HG03108 (cell line): ENCODE data around the gene LSM14A.
"Not testable (repeated sequence)": the region's sequence is repeated elsewhere in the genome, so short reads cannot be mapped to it uniquely, and the experiment has no call there.

Source experiments
- ATAC-seq: cut with Tn5 transposase; IDR thresholded peaks from one replicate; pipeline ENCODE4 v1.9.1; 2021; ENCODE audit warnings: moderate library complexity; ENCODE audit not compliant: unreplicated experiment

The LSM14A gene

DNA sequence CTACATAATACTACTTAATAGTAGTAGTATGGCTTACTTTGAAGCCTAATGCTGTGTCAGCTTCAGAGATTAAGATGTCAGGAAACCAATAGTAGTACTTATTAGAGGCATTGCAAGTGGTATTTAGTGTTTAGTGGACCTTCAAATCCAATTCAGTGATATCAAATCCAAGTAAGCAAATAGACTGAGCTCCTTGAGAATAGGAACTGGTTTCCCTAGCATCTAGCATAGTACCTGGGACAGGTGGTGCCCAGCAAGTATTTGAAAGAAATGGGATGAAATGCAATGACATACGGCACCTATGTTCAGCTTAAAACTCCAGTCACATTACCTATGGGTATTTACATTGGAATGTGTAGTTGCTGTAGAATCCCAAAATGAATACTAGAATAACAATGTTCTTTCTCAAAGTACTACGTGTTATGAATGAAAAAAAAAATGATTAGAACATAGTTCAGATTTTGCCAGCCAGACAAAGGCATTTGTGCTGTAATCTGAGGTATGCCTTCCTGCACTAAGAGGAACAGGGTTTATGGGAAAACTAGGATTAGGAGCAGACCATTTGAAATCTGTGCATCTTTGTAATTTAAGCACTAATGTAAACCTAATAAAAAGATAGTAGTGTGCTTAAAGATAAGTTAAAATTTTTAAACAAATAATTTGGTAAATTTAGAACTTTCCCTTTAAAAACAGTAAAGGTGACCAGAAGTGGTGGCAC lies 17.1 kb downstream of the LSM14A start:
- ATAC-seq: no peak

DNA sequence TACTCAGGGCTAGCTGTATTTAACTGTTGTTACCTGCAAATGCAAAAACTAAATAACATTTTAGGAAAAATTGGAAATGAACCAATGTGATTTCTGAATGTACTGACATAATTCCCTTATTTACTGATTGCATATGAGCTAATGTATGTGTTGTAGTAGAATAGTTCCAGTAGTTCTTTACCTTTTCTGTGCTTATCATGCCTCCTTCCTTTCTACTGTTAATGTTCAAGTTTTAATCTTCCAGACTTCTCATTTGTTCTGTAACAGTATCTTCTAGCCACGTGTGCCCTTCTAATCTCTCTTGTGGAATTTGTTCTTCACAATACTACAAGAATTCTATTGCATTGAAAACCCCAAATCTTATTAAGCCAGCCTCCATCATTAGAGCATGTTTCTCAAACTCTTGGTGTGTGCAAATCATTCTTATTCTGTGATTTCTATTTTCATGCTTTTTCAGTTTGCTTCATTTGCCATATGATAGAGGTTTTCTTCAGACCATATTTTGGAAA lies 17.7 kb downstream of the LSM14A start:
- no peak for ATAC-seq

DNA sequence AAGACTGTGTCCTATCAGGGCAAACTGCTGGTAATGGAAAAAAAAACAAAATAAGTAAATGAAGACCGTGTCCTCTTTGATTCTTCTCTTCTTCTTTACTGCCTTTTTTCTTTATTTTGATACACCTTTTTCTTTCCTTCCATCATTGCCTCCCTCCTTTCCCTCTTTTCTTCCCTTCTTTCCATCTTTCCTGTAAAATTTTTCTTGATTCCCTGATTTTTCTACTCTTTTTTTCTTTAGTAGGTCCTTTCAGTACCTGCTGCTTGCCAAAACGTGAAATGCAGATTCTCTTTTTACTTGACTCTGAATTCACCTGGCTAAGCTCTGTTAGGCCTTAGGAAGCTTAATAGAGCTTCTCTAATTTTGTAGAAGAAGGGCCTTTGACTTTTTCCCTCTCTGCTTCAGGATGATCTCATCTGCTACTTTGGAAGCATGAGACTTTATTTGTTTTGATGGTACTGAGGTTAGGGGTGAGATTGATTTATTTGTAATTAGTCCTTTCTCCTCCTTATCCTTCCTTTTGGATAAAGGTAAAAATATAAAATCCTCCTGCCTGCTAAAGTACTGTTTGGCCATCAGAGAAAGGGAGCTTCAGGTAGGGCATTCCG lies 19.2 kb downstream of the LSM14A start:
- ATAC-seq: no peak

DNA sequence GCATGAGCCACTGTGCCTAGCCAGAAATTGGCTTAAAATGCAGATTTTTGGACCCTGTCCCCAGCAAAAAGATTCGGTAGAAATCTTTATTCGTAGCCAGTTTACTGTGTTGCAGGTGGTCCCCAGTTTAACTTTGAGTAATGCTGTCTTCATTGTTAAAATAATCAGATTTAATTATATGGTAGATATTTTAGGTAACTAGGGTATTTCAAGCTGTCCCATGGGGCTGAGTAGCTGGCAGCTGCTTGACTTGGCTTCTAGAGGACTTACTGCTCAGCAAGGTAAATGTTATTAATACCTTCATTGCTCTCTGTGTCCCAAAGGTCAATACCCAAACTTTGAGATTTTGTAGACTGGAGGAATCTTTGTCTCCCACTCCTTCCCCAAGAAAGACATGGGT lies 21.1 kb downstream of the LSM14A start:
- ATAC-seq: no peak

DNA sequence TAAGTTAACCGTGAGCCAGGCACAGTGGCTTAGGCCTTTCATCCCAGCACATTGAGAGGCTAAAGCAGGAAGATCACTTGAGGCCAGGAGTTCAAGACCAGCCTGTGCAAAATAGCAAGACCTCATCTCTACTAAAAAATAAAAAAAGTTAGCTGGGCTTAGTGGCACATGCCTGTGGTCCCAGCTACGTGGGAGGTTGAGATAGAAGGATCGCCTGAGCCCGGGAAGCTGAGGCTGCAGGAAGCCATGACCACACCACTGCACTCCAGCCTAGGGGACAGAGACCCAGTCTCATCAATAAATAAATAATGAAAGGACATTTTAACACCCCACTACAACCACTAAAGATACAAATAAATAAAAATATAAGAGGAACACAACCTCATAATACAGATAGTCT lies 21.6 kb downstream of the LSM14A start:
- no peak for ATAC-seq

DNA sequence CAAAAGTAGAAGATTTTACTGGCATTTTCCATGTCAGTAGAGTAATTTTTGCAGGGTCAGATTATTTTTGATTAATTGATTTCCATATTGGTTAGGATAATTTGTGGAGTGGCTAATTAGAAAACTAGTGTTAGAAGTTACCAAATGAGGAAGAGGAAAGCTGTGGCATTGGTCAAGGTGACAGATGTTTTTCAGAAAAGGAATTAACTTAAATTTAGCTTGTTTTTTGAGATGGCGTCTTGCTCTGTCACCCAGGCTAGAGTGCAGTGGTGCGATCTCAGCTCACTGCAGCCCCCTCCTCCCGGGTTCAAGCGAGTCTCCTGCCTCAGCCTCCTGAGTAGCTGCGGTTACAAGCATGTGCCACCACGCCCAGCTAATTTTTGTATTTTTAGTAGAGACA lies 28.8 kb downstream of the LSM14A start:
- no peak for ATAC-seq

DNA sequence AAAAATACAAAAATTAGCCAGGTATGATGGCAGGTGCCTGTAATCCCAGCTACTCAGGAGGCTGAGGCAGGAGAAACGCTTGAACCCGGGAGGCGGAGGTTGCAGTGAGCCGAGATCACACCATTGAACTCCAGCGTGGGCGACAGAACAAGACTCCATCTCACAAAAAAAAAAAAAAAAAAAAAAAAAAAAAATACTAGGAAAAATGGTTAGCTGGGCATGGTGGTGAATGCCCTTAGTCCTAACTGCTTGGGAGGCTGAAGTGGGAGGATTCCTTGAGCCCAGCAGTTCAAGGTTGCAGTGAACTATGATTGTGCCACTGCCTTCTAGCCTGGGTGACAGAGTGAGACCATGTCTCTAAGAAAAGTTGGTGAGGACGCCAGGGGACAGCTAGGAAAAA lies 33.0 kb downstream of the LSM14A start:
- ATAC-seq: not testable (repeated sequence)

DNA sequence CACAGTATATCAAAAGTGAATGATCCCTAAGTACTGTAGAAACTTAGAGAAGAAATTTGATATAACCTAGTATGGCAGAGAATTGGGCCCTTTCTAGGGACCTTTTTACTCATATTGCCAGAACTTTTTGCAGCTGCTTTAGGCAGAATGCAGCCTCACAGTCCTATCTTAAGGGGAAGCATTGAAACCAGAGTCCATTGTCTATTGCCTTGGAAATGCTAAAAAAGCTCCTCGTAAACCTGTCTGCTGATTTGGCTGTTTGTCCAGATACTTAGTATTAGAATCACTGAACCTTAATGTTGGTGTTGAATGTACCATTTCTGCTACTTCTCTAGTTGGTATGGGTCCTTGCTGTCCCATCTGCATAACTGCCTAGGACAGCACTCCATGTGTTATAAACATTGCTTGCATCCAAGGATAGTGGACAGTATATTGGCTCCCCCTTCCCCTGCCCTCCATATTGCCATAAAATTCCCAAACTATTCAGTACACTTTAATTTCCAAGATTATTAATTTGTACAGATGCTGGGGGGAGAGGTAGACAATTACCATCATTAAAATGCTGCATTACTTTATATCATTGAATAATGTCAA lies 36.1 kb downstream of the LSM14A start:
- ATAC-seq: no peak

DNA sequence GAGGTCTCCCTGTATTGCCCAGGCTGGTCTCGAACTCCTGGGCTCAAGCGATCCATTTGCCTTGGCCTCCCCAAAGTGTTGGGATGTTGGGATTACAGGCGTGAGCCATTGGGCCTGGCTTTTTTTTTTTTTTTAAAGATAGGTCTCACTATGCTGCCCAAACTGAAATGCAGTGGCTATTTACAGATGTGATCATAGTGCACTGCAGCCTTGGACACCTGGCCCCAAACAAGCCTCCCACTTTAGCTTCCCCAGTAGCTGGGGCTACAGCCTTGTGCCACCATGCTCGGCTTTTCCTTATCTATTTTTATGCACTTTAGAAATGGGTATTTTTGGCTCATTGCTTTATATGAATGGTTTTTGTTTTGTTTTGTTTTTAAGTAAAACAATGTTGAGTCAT lies 37.4 kb downstream of the LSM14A start:
- ATAC-seq: no peak

DNA sequence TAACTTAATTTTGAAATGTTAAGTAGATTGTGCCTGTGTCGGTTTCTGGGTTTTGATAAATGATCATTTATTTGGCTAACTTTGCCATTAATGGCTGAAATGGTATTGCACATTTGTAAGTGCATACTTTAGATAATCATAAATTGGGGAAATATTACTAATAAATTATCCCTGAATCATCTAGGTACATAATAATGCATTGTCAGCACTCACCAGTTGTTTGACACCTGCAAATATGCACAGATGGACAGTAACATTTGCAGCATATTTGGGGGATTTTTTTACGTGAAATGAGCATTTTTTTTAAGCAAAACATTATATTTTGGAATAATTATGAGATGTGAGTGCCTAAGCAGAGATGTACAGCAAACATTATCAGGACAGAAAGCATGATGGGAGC lies 41.0 kb downstream of the LSM14A start:
- ATAC-seq: no peak

DNA sequence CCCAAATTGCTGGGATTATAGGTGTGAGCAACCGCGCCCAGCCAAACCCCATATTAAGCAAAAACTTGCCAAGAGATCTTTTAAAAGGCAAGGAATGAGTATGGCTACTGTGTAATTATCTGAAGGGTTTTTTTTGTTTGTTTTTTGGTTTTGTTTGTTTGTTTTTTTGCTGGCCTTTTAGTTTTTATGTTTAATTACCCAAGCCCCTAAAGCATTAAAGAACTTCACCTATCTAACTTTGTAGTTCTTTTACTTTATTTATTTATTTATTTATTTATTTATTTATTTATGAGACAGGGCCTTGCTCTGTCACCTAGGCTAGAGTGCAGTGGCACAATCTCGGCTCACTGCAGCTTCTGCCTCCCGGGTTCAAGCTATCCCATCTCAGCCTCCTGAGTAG lies 41.7 kb downstream of the LSM14A start:
- ATAC-seq: no peak

DNA sequence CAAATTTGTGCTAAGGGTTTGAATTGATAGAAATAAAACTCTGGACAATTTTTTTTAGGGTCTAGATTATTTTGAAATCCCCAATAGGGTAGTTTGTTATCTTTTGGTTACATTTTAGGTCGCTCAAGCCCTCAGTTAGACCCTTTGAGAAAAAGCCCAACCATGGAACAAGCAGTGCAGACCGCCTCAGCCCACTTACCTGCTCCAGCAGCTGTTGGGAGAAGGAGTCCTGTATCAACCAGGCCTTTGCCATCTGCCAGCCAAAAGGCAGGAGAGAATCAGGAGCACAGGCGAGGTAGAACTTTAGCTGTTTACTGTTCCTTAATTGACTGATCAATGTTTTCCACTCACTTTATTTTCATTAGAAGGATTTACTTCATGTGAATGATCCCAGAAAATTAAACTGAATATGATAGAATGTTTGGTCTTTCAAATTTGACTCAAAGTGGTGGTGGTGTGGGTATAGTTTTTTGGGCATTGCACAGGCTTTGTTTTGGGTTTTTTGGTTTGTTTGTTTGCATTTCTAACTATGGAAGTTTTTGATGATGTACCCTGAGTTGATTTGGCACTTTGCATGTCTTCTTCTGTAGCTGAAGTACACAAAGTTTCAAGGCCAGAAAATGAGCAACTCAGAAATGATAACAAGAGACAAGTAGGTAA lies 42.8 kb downstream of the LSM14A start:
- no peak for ATAC-seq

DNA sequence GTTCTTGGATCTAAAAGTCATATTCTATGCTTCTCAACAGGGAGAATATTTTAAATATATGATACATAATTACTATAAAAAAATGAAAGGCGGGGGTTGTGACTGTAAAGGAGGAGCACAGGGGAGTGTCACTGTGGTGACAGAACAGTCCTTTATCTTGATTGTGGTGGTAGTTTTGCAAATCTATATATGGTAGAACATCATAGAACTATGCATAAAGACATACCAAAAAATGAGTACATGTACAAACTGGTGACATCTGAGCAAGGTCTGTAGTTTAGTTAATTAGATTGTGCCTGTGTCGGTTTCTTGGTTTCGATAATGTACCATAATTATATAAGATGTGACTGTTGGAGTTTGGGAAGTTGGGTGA lies 43.3 kb downstream of the LSM14A start:
- ATAC-seq: no peak

DNA sequence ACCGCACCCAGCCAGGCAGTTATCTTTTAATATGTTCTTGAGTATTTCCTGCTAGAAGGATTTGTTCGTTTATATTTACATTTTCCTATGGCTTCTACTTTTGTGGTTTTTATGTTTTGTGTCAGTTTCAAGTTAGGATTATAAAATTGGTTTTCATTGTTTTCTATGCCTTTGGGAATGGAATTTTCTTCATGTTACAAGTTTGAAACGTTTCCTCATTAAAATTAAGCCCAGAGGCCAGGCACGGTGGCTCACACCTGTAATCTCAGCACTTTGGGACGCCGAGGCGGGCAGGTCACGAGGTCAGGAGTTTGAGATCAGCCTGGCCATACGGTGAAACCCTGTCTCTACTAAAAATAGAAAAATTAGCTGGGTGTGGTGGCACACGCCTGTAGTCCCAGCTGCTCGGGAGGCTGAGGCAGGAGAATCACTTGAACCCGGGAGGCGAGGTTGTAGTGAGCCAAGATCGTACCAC lies 44.5 kb downstream of the LSM14A start:
- ATAC-seq: not testable (repeated sequence)

DNA sequence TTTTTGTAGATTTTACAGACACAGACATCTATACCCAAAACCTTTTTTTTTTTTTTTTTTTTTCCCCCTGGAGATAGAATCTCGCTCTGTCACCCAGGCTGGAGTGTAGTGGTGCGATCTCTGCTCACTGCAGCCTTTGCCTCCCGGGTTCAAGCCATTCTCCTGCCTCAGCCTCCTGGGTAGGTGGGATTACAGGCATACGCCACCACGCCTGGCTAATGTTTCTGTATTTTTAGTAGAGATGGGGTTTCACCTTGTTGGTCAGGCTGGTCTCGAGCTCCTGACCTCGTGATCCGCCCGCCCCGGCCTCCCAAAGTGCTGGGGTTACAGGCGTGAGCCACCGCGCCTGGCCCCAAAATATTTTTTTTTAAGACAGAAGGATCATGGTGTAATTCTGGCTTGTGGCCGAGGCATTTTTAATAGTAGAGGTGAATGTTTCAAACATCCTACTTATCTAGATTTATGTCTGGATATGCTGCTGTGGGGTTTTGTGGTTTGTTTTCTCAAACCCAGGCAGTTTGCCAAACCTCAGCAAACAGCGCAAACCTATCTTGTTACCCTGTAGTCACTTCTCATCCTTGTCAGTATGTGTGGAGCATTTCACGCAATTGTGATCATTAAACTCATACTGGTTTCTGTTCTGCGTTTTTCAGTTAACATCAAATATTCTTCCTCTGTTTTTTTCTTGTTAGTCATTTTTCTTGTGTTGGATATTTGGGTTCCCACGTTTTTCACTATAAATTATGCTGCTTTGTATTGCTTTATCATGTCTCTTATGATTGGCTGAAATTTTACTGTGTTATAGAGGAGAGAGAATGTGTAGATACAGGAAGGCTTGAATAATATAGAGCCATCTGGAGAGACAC lies 45.9 kb downstream of the LSM14A start:
- peak; percentile 62 for ATAC-seq

DNA sequence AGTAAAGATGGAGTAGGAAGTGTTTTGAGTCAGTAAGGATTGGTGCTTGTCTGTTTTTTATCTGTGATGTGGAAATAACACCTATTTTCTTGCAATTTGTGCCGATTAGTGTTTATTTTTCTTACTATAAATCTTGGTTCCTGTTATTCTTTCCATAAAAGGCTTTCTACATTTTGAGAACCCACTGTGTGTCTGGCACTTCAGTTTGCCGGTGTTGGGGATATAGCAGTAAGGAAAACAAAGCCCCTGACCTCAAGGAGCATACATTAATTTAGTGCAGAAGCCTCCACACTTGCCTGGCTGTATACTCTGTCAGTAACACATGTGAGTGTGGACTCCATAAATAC lies 46.5 kb downstream of the LSM14A start:
- no peak for ATAC-seq

DNA sequence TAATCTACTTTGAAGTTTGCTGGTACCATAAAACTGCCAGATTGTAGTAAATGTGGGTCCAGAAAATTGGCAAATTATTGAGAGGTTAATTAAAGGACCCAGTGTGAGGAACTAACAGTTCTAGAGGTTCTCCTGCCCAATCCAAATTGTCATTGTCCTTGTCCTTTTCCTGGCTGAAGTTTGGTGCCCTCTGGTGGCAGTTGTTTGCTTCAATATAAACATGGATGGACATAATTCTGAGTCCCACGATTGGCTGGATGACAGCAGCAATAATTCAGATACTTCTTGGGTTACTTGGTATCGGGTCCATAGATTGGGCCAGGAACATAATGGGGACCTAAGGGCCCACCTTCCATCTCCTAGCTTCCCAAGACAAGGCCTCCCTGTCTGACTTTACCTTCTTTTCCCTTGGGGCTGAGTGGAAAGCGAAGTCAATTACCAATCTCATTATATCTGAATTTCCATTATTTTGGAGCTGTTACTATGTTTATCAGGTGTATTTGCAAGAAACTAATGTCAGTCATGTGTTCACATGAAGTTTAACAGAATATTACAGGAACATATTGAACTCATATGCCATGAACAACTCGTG lies 48.3 kb downstream of the LSM14A start:
- ATAC-seq: no peak

DNA sequence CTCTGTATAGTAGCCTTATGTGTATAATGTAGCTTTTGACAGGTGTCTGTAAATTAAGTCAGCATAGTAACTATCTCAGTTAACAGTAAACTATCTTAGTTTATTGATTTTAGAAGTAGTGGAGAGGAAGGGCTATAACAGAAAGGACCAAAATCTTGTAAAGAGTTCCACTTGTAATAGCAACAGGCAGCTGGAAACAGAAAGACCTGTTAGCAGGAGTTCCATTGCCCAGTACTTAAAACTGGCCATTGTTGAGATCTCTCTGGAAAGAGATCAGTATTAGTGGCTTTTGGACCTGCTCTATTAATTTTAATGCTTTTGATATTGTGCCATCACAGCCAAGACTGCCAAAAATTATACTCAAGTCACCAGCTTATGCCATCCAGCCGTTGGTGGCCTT lies 50.1 kb downstream of the LSM14A start:
- ATAC-seq: no peak

DNA sequence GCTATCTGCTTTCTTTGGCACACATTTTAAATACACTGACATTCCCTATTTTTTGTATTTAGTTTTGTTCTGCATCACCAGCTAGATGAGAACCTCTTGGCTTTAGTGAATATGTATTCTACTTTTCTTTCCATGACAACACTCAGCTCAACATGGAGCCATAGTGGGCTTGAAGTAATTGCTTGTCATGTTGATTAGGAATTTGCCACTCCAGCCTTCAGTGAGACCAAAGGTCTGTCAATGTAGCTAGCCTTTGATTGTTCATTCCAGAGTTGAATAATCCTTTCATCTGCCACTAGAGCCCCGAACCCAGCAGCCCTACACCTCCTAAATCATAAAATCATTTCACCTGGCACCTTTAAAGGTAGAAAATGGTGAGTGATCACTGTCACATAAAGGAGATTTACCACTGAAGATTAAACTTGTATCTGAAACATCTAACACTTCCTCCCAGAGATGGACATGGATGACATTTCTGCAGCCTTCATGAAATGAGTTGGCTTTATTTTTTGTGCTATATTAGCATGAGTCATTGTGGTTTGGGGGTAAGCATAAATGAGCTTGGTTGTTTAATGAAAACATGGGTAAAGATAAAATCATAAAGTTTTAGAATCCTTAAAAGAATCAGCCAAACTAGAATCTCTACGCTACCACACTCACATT lies 52.8 kb downstream of the LSM14A start:
- no peak for ATAC-seq

DNA sequence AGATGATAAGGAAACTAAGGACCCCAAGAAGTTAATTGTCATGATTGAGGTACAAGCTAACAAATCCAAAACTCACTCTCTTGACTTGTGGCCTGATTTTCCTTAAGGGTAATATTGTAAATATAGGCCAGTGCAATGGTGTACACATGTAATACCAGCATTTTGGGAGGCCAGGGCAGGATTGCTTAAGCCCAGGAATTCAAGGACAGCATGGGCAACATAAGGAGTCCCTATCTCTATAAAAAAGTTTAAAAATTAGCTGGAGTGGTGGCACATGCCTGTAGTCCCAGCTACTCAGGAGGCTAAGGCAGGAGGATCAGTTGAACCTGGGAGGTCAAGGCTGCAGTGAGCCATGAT lies 53.3 kb downstream of the LSM14A start:
- ATAC-seq: no peak
